Measurements from ENCODE around the gene ANKAR.
A peak's percentile ranks its signal among the peaks of the same experiment; 100 is the strongest.
"Not testable (repeated sequence)": the region's sequence is repeated elsewhere in the genome, so short reads cannot be mapped to it uniquely, and the experiment has no call there.

ANKAR gene

DNA sequence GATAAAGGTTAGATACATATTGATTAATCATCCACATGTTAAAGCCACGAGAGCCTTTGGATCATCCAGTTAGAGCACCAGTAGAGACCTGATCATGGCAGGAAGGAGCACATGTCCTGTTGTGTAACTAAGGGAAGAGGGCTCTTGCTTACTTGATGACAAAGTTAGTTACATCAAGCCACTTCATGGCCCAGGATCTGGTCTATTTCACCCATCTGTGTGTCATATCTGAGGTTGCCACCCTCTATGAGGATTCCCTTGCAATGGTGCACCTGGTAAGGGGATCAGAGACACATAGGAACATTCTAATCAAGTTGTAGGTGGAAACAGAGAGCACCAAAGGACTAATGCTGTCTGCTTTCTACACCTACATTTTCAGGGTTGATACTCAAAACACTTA lies 6.7 kb downstream of the ANKAR start:
- peak; percentile 51 for ATAC-seq
- Mint-ChIP-seq H3K27ac (peak overlapping the region; percentile 52), H3K9me3 (no peaks in the 10 kb centered on the region), H3K4me3 (no peak overlapping the region), H3K36me3 (peaks cover 11% of the 10 kb centered on the region), H3K4me1 (peaks cover 48% of the 10 kb centered on the region)
- DNase-seq (ENCODE audit: low spot score in 2 of 2), result no peak

DNA sequence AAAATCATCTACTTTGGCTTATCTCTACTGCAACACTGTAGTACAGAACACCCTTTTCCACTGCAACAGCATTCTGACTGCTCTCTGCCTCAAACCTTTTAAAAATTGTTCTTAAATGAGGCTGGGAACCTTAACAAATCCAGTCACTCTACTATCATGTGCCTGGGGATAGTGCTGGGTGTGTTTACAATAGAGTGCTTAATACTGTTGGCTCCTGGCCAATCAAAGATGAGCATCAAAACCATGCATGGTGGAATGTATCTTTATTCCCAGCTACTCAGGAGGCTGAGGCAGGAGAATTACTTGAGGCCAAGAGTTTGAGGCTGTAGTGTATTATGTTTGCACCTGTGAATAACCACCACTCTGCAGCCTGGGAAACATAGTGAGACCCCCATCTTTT lies 7.4 kb downstream of the ANKAR start:
- no peak overlapping the region for H3K4me3 Mint-ChIP-seq
- H3K27ac Mint-ChIP-seq, result no peak overlapping the region
- DNase-seq (ENCODE audit: low spot score in 2 of 2) (no peak), ATAC-seq (no peak)
- H3K36me3 Mint-ChIP-seq, result peaks cover 11% of the 10 kb centered on the region
- no peaks in the 10 kb centered on the region for H3K9me3 Mint-ChIP-seq
- peaks cover 48% of the 10 kb centered on the region for H3K4me1 Mint-ChIP-seq

DNA sequence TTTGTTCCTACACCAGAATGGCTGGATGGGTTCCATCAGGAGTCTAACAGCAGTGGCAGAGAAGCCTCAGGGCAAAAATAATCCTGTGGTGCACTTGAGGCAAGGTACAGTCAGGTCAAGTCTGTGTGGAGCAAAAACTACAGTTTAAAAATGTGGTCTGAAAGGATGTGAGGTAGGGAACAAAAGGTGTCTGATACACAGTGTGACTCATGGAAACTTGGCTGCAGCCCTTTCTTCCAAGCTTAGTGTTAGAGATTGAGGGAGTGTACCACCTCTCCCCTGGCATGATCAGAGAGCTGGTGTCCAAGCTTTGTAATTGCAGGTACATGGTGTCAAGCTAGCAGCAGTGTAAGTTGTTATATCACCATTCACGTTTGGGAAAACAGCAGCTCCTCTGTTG lies 8.9 kb downstream of the ANKAR start:
- H3K4me3 Mint-ChIP-seq, result no peak overlapping the region
- H3K4me1 Mint-ChIP-seq, result peaks cover 38% of the 10 kb centered on the region
- H3K9me3 Mint-ChIP-seq, result no peaks in the 10 kb centered on the region
- peaks cover under 1% of the 10 kb centered on the region for H3K36me3 Mint-ChIP-seq
- H3K27ac Mint-ChIP-seq, result peak overlapping the region; percentile 15
- DNase-seq (ENCODE audit: low spot score in 2 of 2) (no peak), ATAC-seq (peak; percentile 81)

DNA sequence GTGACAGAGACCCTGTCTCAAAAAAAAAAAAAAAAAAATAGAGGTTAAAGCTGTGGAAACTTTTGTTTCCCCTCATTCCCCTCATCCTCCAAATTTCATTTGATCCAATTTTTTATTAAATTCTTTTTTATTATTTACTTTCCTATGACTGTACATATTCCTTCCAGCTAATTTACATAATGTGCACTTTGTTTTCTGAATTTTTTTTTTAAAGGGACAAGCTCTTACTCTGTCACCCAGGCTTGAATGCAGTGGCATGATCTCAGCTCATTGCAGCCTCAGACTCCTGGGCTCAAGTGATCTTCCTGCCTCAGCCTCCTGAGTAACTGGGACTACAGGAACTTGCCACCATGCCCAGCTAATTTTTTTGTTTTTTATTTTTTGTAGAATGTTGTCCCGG lies 10.3 kb downstream of the ANKAR start:
- no peaks in the 10 kb centered on the region for H3K36me3 Mint-ChIP-seq
- no peak for DNase-seq (ENCODE audit: low spot score in 2 of 2)
- no peak for ATAC-seq
- H3K27ac Mint-ChIP-seq, result no peak overlapping the region
- peaks cover 24% of the 10 kb centered on the region for H3K4me1 Mint-ChIP-seq
- no peaks in the 10 kb centered on the region for H3K9me3 Mint-ChIP-seq
- no peak overlapping the region for H3K4me3 Mint-ChIP-seq

DNA sequence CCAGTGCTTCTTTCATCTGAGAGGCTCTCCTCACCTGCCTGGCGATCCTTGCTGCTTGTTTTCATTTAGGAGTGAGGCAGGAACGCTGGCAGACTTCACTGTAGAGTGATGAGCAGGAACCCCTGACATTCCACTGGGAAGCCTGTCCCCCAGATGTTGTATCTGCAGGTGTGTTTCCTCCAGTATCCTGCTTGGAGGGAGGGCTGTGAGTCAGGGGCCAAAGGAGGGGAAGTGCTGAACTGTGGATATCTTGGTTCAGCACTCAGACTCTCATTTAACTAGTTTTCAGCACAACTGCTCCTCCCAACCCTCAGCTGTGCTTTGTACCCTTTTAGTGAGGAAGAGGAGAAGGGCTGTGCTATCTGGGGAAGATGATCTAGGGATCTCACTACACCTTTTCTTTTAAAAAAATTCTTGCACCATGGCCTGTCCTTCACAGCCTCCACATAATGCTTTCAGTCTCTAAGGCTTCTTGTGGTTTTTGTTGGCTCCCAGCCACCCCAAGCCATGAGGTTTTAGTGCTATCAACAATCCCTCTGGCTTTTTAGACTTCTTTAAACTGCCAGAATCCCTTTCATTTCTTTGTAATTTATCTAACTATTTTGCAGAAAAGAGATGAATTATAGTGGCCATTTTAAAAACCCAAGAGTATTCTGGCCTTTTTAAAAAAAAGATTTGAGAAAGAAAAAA lies 11.2 kb downstream of the ANKAR start:
- Mint-ChIP-seq H3K27ac (no peak overlapping the region), H3K36me3 (peaks cover 5% of the 10 kb centered on the region), H3K4me1 (peaks cover 16% of the 10 kb centered on the region), H3K4me3 (no peak overlapping the region), H3K9me3 (no peaks in the 10 kb centered on the region)
- DNase-seq (ENCODE audit: low spot score in 2 of 2), result no peak
- peak; percentile 31 for ATAC-seq

DNA sequence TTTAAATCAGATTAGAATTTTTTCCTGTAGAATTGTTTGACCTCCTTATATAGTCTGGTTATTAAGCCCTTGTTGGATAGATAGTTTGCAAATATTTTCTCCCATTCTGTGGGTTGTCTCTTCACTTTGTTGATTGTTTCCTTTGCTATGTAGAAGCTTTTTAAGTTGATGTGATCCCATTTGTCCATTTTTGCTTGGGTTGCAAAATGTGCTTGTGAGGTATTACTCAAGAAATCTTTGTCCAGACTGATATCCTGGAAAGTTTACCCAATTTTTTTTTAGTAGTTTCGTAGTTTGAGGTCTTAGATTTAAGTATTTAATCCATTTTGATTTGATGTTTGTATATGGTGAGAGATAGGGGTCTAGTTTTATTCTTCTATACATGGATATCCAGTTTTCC lies 13.3 kb downstream of the ANKAR start:
- H3K9me3 Mint-ChIP-seq; H3K36me3 Mint-ChIP-seq; H3K4me3 Mint-ChIP-seq; ATAC-seq; DNase-seq (ENCODE audit: low spot score in 2 of 2); H3K27ac Mint-ChIP-seq: not testable (repeated sequence)
- peaks cover 16% of the 10 kb centered on the region for H3K4me1 Mint-ChIP-seq

DNA sequence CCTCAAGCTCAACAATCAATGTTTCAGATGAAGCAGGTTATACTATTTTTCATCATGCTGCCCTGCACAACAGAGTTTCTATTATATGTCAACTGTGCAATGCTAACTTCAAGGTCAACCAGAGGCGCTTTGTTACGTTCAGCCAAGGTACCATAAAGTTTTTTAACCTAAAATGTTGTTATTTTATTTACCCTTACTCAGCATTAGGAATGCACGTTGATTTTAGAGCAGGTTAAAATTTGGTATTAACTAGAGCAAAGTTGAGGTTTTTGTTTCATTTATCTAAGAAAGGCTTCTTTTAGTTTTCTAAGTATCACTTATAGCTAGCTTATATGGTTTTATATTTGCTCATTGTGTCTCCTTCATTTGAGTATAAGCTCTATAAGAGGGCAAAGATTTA lies 21.8 kb downstream of the ANKAR start:
- Mint-ChIP-seq H3K4me1 (no peaks in the 10 kb centered on the region), H3K4me3 (no peak overlapping the region), H3K9me3 (no peaks in the 10 kb centered on the region), H3K36me3 (no peaks in the 10 kb centered on the region), H3K27ac (no peak overlapping the region)
- ATAC-seq, result no peak
- DNase-seq (ENCODE audit: low spot score in 2 of 2), result no peak

GRCh38 chr2:189698020-189698887 lies 23.8 kb downstream of the ANKAR start:
- no peak overlapping the region for H3K27ac Mint-ChIP-seq
- no peaks in the 10 kb centered on the region for H3K9me3 Mint-ChIP-seq
- H3K36me3 Mint-ChIP-seq, result no peaks in the 10 kb centered on the region
- no peak overlapping the region for H3K4me3 Mint-ChIP-seq
- DNase-seq (ENCODE audit: low spot score in 2 of 2) (no peak), ATAC-seq (peak; percentile 56)
- H3K4me1 Mint-ChIP-seq, result no peaks in the 10 kb centered on the region

GRCh38 chr2:189700681-189701080 lies 26.2 kb downstream of the ANKAR start:
- ATAC-seq, result no peak
- Mint-ChIP-seq H3K9me3 (no peaks in the 10 kb centered on the region), H3K4me3 (no peak overlapping the region), H3K27ac (no peak overlapping the region), H3K36me3 (no peaks in the 10 kb centered on the region), H3K4me1 (no peaks in the 10 kb centered on the region)
- DNase-seq (ENCODE audit: low spot score in 2 of 2), result no peak

DNA sequence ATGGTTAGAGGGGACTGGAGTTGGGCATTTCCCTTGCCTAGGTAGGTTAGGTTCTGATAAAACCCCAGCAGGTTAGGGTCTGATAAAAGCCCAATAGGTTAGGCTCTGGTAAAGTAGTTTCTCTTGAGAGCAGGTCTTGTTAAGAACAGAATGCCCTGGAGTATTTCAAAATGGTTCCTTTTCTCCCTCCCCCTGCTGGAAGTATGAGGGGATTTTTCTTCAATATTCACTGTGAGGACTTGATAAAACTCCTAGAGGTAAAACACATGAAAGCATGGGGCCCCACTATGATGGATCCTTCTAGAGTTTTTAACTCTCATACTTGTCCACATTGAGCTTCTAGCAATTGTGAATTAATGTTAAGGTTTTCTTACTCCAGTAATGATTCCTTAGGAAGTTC lies 27.6 kb downstream of the ANKAR start:
- Mint-ChIP-seq H3K4me3 (no peak overlapping the region), H3K4me1 (no peaks in the 10 kb centered on the region), H3K36me3 (no peaks in the 10 kb centered on the region), H3K27ac (no peak overlapping the region), H3K9me3 (no peaks in the 10 kb centered on the region)
- ATAC-seq (no peak), DNase-seq (ENCODE audit: low spot score in 2 of 2) (no peak)

DNA sequence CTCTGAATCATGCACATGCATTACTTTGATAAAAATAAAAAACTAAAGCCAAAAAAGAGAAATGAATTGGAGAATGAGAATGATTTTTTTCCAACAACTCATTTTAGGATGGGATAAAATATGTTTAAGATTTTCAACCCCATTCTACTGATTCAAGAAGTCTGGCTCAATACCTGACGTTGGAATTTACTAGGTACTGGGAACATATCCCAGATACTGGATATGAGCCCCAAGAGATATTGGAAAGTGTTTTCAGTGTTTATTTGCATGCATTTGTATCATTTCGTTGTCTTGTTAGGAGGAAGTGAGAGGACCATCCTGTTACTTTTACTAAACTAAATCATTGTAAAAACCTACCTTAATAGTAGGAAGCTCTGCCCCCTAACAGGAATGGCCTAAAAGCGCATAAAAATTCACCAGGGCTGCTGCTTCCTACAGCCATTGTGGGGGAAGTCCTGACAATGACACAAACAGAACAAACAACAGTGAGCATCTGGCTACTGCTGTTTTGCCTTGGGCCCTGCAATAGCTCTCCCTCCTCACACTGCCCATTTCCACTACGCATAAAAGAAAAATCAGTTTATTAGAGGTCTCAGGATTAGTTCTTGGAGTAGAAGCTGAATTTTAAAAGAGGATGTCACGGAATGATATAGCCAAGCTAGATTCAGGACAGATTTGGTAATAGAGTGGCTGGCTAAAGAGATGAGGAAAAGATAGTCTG lies 35.2 kb downstream of the ANKAR start:
- H3K9me3 Mint-ChIP-seq, result no peaks in the 10 kb centered on the region
- no peak overlapping the region for H3K27ac Mint-ChIP-seq
- no peak for DNase-seq (ENCODE audit: low spot score in 2 of 2)
- H3K36me3 Mint-ChIP-seq, result no peaks in the 10 kb centered on the region
- H3K4me1 Mint-ChIP-seq, result no peaks in the 10 kb centered on the region
- H3K4me3 Mint-ChIP-seq, result no peak overlapping the region
- no peak for ATAC-seq

DNA sequence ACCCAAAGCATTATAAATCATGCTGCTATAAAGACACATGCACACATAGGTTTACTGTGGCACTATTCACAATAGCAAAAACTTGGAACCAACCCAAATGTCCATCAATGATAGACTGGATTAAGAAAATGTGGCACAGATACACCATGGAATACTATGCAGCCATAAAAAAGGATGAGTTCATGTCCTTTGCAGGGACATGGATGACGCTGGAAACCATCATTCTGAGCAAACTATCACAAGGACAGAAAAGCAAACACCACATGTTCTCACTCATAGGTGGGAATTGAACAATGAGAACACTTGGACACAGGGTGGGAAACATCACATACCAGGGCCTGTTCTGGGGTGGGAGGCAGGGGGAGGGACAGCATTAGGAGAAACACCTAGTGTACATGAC lies 43.1 kb downstream of the ANKAR start:
- ATAC-seq; H3K27ac Mint-ChIP-seq; DNase-seq (ENCODE audit: low spot score in 2 of 2); H3K36me3 Mint-ChIP-seq; H3K4me3 Mint-ChIP-seq; H3K9me3 Mint-ChIP-seq; H3K4me1 Mint-ChIP-seq: not testable (repeated sequence)

DNA sequence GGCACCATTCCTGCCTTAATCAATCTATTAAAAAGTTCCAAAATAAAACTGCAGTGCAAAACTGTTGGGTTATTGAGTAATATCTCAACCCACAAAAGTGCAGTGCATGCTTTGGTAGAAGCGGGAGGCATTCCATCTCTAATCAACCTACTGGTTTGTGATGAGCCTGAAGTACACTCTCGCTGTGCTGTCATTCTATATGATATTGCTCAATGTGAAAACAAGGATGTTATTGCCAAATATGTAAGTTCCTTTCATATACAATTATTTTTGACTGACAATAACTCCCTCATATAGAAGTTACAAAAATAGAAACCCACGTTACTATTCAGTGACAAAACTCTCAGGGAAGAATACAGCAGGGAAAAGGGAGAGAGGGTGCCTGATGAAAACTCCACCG lies 45.1 kb downstream of the ANKAR start:
- DNase-seq (ENCODE audit: low spot score in 2 of 2) (no peak), ATAC-seq (no peak)
- peaks cover 8% of the 10 kb centered on the region for H3K9me3 Mint-ChIP-seq
- peaks cover 15% of the 10 kb centered on the region for H3K4me1 Mint-ChIP-seq
- no peak overlapping the region for H3K4me3 Mint-ChIP-seq
- H3K36me3 Mint-ChIP-seq, result peaks cover 6% of the 10 kb centered on the region
- no peak overlapping the region for H3K27ac Mint-ChIP-seq

DNA sequence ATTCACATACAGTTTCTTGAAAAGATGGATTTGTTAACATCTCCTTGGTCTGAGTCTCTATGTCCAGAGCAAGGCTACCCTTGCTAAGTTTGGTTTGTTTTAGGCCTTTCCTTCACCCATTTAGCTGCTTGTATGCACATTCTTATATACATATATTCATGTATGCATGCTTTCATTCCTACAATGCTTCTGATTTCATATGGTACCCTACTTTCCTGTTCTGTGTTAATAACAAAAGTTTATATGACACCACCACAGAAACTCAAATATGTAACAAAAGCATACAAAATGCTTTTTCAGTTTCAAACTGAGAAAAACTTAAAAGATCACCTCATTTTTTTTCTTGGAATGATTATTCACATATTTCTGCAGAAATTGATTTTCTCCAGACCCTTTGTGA lies 48.7 kb downstream of the ANKAR start:
- Mint-ChIP-seq H3K27ac (peak overlapping the region; percentile 49), H3K36me3 (peaks cover 6% of the 10 kb centered on the region), H3K4me1 (peaks cover 15% of the 10 kb centered on the region), H3K9me3 (no peaks in the 10 kb centered on the region), H3K4me3 (no peak overlapping the region)
- DNase-seq (ENCODE audit: low spot score in 2 of 2) (no peak), ATAC-seq (peak; percentile 90)

Data from stimulated activated effector memory CD8-positive, alpha-beta T cell treated with anti-CD3 and anti-CD28 coated beads, Interleukin-12 subunit alpha, Interleukin-12 subunit beta, amount 100 ng/mL, for 72 hours (primary cell).